Measurements from ENCODE around the gene BTBD9.

The BTBD9 gene

GRCh38 chr6:38155144-38155543, 484.6 kb downstream of the BTBD9 start:
- no peak for FAIRE-seq

DNA sequence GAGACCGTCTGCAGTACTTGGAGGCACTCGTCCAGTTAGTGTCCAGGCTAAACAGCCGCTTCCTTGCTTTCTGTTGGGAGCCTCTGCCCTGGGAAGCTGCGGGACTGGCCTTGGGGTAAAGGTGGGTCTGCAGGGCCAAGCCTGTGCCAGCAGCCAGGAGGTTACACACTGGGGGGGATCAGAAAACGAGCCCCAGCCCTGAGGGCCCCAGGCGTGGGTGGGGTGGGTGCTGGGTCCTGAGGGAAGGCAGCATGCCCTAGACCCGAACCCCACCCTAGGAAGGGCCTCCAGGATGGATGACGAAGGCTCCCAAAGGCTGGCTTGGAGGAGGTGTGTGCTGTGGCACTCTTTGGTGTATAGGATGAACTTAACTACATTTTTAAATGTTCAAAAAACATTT, 485.0 kb downstream of the BTBD9 start:
- FAIRE-seq = no peak

GRCh38 chr6:38153798-38154345, 485.9 kb downstream of the BTBD9 start:
- FAIRE-seq = no peak

DNA sequence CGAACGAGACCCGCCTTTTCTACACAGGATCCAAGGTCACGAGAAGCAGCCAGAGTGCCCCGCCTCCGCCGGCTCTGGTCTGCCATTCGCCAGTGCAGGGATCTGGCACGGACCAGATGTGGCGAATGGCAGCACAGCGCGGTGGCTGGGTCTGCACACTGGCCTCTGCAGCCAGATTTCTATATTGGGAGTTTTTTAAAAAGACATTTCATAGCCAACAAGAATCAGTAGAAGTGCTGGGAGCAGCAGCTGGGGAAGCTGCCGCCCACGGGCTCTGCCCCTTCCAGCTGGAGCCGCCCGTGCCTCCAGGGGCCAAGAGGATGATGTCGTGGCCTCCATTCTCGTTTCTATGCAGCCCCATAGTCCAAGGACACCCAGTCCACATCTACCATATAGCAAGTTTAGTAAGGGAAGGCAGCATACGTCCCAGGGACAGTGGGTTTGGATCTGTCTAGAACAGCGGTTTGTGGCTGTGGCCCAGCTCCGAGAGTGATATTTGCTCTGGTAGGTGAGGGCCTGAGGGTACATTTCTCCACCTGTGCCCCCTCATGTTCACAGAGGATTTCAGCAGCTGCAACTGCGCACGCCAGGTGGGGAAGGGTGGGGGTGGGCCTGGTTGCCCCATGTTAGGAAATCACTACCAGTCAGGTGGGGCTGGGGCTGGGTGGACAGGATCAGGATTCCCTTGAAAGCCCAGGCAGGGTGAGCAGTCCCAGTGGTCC, 486.5 kb downstream of the BTBD9 start:
- FAIRE-seq = no peak

- no peak for FAIRE-seq
Observed at GRCh38 chr6:38152620-38153019, 487.1 kb downstream of the BTBD9 start.

GRCh38 chr6:38151580-38152500, 487.9 kb downstream of the BTBD9 start:
- FAIRE-seq = no peak

DNA sequence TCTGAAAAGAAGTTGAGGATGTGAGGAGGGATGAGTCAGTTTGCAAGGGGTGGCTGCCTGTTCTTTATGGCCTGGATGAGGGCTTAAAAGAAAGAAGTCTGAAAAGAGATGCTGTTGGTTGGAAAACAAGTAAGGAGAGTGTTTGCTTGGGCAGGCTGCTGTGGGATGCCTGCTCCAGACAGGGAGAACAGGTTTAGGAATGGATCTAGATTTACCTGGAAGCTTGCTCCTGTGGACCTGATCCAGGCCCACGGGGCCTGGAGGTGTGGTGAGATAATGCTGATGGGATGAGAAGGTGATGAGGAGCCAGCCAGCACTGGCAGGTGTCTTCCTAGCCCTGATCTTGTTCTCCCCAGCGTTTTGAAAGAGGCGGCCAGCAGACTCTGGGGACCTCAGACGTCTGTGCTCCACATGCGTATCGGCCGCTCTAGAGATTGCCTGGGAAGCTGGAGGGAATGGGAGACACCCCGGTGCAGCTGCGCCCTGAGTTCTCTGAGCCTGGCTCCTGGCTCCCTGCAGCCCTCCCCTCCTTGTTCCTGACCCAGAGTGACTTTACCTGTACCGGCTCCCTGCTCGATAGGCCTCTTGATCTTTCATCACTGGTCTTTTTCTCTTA, 488.9 kb downstream of the BTBD9 start:
- no peak for FAIRE-seq

- FAIRE-seq = no peak
Observed at GRCh38 chr6:38150021-38150420, 489.7 kb downstream of the BTBD9 start.

DNA sequence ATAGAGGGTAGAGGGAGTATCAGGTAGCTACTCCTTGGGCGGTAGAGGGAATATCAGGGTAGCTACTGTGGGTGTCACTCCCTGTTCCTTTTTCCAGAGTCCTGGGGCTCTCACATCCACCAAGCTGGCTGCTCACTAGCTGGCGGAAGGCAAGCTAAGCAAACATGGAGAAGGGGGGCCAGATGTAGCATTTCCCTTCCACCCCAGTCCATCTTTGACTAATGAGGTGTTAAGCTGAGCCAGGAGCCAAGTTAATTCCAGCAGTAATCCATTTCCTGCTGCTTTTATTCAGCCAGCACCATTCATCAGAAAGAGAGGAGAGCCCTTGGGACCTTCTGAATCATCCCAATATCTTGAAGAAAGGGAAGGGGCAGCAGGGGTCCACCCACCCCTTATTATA, 490.2 kb downstream of the BTBD9 start:
- no peak for FAIRE-seq

- no peak for FAIRE-seq
Observed at GRCh38 chr6:38148606-38149005, 491.1 kb downstream of the BTBD9 start.

GRCh38 chr6:38146734-38147027, 493.0 kb downstream of the BTBD9 start:
- no peak for FAIRE-seq

- no peak for FAIRE-seq
Observed at GRCh38 chr6:38146021-38146733, 493.6 kb downstream of the BTBD9 start.

GRCh38 chr6:38144365-38144945, 495.3 kb downstream of the BTBD9 start:
- FAIRE-seq = no peak

GRCh38 chr6:38143191-38144150, 496.3 kb downstream of the BTBD9 start:
- no peak for FAIRE-seq

DNA sequence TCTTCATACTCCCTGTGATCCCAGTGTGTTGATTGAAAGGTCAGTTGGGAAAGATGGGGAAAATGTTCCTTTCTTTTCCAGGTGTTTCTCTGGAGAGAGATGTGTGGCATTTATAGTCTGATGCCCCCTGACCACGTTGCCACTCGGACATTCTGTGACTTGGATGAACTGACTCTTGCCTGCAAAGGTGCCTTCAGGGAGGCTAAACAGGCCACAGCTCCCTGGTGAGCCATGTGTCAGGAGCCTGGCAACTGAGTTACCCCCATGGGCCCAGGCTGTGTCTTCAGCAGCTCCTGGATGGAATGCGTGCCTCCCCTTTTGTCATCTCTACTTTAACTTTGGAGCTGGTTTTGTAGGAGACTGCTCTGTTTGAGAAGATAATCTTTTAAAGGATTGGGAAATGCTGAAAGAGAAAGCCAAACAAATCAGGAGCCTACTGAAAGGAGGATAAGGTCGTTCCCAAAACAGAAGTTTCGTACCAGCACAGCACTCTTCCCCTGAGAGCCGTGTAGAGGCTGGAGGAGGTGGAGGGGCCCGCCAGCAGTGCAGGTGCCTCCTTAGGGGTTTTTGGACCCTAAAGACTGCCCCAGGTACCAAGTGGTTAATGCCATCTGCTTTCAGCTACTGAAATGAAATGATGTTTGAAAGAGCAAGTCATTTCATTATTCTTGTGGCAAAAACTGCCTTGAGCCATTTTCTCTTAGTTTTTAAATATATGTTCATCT, 497.4 kb downstream of the BTBD9 start:
- FAIRE-seq = no peak

- no peak for FAIRE-seq
Observed at GRCh38 chr6:38141716-38142115, 498.0 kb downstream of the BTBD9 start.

DNA sequence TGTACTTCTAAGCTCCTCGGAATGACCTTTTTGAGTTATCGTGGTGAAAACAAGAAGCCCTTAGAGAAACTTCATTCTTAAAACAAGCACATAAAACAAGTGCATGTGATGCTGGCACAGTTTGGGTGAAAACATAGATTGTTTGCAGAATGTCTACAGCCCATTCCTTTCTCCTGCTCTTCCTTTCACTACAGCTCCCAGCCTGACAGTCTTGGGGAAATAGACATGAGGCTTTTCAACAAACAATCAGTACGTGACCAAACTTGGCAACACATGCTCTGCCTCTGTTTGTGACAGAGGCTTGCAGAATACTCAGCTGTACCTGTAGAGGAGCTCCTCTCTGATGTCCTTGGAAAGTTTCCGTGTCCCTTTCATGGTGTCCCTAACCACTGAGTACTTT, 498.6 kb downstream of the BTBD9 start:
- no peak for FAIRE-seq

DNA sequence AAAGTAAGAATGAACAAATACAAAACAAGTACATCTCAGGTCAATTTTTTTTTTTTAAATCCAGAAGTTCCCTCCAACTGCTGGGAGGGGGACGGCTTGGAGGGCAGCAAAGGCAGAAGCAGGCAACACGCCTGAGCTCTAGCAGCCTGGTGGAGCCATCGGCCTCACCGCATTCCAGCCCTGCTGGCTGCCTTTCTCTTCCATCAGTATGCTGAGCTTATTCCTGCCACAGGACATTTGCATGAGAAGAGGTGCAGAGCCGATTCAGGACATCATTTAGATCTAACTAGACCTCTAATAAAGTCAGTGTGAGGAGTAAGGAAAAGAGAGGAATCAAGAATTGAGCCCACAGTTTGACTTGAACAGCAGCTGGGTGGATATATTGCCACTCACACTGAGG, 501.4 kb downstream of the BTBD9 start:
- FAIRE-seq = no peak

DNA sequence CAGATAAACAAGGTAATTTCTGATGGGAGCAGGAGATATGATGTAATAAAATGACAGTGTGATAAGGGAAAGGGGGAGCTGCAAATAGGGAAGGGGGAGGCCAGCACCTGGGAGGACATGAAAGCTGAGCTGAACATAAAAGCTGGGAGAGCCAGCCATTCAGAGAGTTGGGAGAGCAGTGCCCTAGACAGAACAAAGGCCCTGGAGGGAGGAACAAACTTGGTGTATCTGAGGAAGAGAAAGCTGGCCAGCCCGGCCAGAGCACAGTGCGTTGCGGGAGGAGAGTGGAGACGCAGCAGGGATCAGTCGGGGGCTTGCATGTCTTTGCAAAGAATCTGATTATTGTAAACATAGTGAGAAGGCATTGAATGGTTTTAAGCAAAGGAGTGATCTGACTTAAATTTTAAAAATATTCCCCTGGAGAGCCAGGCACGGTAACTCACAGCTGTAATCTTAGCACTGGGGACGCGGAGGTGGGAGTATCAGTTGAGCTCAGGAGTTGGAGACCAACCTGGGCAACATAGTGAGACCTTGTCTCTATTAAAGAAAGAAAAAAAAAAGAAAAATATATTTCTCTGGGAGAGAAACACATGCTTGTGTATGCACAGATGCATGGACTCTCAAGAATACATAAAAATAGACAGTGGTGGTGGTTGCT, 502.0 kb downstream of the BTBD9 start:
- no peak for FAIRE-seq

GRCh38 chr6:38136547-38136946, 503.2 kb downstream of the BTBD9 start:
- no peak for FAIRE-seq

Measured in G401.6 (cell line).